ENCODE measurements around the gene POLE. TPM values are rescaled to one million over a fixed set of nuclear protein-coding genes. Genes with fewer than 3 reads are reported as not detected.

The POLE gene, protein sequence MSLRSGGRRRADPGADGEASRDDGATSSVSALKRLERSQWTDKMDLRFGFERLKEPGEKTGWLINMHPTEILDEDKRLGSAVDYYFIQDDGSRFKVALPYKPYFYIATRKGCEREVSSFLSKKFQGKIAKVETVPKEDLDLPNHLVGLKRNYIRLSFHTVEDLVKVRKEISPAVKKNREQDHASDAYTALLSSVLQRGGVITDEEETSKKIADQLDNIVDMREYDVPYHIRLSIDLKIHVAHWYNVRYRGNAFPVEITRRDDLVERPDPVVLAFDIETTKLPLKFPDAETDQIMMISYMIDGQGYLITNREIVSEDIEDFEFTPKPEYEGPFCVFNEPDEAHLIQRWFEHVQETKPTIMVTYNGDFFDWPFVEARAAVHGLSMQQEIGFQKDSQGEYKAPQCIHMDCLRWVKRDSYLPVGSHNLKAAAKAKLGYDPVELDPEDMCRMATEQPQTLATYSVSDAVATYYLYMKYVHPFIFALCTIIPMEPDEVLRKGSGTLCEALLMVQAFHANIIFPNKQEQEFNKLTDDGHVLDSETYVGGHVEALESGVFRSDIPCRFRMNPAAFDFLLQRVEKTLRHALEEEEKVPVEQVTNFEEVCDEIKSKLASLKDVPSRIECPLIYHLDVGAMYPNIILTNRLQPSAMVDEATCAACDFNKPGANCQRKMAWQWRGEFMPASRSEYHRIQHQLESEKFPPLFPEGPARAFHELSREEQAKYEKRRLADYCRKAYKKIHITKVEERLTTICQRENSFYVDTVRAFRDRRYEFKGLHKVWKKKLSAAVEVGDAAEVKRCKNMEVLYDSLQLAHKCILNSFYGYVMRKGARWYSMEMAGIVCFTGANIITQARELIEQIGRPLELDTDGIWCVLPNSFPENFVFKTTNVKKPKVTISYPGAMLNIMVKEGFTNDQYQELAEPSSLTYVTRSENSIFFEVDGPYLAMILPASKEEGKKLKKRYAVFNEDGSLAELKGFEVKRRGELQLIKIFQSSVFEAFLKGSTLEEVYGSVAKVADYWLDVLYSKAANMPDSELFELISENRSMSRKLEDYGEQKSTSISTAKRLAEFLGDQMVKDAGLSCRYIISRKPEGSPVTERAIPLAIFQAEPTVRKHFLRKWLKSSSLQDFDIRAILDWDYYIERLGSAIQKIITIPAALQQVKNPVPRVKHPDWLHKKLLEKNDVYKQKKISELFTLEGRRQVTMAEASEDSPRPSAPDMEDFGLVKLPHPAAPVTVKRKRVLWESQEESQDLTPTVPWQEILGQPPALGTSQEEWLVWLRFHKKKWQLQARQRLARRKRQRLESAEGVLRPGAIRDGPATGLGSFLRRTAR (N-terminal part only)
- 9.7 and 11.6 TPM in 2 replicates for total RNA-seq

DNA sequence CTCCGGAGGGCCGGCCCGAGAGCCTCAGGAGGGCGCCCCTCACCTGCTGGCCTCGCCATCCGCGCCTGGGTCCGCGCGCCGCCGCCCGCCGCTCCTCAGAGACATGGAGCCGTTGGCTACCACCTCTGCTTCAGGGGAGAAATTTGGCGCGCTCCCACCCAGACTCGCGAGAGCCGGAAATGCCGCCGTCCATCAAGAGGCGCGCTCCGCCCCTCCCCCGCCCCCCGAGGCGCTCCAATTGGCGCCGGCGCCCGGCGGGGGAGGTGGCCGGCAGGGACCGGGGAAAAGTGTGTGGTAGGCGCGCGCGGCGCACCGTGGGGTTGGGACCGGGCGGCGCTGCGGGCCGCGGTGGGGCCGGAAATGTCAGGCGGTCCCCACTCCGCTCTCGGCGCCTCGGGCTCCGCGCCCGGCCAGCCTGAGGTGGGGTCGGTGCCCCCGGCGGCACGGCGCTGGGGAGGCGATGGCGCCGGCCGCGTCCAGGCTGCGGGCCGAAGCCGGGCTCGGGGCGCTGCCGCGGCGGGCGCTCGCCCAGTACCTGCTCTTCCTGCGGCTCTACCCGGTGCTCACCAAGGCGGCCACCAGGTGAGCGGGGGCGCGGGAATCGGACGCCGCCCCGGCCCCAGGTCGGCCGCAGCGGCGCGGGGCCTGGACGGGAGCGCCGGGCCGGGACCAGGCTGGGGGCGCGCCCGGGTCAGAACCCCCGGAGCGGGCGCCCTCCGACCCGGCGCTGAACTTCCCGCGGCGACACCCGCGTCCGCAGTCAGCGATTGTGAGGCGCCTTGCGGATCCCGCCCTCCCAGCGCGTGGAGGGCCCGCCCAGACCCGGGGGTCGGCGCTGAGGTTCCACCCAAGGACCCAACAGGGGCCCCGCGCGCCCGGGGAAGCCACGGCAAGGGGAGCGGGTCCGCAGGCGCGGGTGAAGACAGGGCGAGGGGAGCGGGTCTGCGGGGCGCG is at the start of gene POLE, which contains the start of gene PXMP2:
TSS of gene POLE (minus strand) at position 132 of the 954 bp plus-strand sequence. CDS start at position 105, 27 bp downstream.
TSS of gene PXMP2 (plus strand) at position 377 of the 954 bp plus-strand sequence. CDS start at position 461, 84 bp downstream.

DNA sequence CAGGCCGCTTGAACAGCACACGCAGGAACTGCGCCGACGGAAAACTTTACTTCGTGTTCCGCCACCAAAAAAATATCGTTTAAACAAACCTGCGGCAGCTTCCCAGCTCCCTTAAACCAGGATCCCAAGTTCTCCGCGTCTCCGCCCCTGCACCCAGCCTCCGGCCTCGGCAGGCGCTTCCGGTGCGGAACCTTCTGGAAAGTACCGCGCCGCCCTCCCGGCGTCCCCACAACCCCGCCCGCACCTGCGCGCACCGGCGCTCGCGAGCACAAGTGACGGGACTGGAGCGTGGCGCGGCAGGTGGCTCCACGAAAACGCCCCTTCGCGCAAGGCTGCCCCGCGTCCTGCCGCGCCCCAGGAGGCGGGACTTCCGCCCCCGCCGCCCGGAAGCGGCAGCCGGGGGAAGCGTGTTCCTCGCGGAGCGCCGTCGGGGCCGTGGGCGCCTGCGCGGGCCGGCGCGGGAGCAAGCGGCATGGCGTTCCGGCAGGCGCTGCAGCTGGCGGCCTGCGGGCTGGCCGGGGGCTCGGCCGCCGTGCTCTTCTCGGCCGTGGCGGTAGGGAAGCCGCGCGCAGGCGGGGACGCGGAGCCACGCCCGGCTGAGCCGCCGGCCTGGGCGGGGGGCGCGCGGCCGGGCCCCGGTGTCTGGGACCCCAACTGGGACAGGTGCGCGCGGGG is 23.4 kb upstream of the POLE start, which contains the start of gene PGAM5:
TSS of gene PGAM5 (plus strand) at position 438 of the 675 bp plus-strand sequence. CDS start at position 473, 35 bp downstream.

DNA sequence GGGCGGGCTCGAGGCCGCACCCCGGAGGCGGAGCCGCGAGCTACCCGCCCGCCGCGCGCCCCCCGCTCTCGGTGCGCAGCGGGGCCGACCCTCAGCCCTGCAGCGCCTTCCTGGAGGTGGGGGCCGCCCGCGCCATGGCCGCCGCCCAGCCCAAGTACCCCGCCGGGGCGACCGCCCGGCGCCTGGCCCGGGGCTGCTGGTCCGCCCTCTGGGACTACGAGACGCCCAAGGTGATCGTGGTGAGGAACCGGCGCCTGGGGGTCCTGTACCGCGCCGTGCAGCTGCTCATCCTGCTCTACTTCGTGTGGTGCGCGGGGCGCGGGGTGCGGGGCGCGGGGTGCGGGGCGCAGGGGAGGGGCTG is 68.5 kb downstream of the POLE start, which contains the start of gene P2RX2:
TSS of gene P2RX2 (plus strand) at position 94 of the 361 bp plus-strand sequence. CDS start at position 135, 41 bp downstream.

DNA sequence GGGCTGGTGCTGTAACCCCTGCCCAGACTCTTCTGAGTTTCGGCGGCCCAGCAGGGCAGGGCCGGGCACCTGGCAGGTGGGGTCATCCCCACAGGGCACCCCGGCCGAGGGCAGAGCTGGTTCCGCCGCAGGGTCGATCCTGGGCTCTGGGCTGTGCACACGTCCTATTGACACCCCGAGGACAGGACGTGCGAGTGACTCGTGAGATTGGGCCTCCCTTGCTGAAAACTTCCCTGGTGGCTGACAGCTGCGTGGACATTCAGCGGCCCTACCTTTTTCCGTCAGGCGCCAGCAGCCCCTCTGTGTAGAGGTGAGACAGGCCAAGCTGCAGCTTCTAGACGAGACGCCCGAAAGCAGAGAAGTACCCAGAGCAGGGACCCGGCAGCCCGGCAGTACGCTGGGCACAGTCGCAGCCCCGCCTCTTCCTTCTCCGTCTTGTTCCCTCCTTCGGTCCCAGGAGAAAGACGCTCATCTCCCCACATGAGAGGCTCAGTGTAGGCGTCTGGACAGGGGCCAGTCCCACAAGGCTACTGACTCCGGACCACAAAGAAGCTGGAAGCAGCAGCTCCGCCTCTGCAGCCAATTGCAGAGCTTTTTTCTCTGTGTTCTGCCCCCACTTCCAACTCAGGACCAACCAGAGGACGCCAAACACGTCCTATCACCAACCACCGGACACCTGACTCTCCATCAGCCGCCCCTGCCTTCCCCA is 76.9 kb downstream of the POLE start, which contains the start of gene LRCOL1:
TSS of gene LRCOL1 (minus strand) at position 532 of the 709 bp plus-strand sequence. CDS start 4,331 bp downstream, outside the sequence.

Other genes with a start within 250 kb of the POLE start
- gene FBRSL1, start 197.2 kb downstream of the POLE start, total RNA-seq: 6.8 and 7.8 TPM in 2 replicates
- gene LRCOL1, start 76.8 kb downstream of the POLE start, total RNA-seq: not detected in 2 replicates
- not detected in 2 replicates for gene P2RX2, start 68.6 kb downstream of the POLE start, total RNA-seq
- gene PXMP2, start 245 bp upstream of the POLE start, total RNA-seq: 41.0 and 56.6 TPM in 2 replicates
- gene PGAM5, start 23.5 kb upstream of the POLE start, total RNA-seq: 23.0 and 23.1 TPM in 2 replicates
- gene ANKLE2, start 74.5 kb upstream of the POLE start, total RNA-seq: 30.8 and 33.8 TPM in 2 replicates
- gene GOLGA3, start 141.5 kb upstream of the POLE start, total RNA-seq: 56.2 and 69.5 TPM in 2 replicates
- gene CHFR, start 200.3 kb upstream of the POLE start, total RNA-seq: 41.1 and 41.4 TPM in 2 replicates